ENCODE results near the gene RGS5. TPM values are rescaled to one million over a fixed set of nuclear protein-coding genes. Genes with fewer than 3 reads are reported as not detected.

RGS5 gene
- polyA plus RNA-seq, 1 of the 3 experiments (the other 2 are of a cell fraction) = 260 TPM

DNA sequence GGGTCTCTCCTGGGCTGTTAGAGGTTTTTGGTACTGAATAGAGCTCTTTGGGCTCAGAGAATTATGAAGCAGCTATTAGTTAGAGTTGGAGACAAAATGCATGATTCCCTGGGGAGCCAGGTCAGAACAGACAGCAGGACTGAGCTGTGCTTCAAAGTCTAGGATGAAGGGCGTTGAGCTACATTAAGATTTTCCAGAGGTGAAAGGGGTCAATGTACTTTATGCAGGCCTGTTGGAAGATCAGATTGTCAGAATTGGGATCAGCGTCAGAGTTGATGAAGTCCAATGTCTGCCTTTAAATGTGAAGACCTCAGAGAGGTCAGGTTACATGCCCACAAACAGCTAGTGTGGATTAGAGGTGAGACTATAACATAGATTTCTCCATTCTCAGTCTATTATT is 53.8 kb downstream of the RGS5 start:
- 78% methylated on average over 2 of the region's 2 CpGs for WGBS (ENCODE audit: low lambda C conversion rate)
- POLR2A ChIA-PET = no interaction called here
- peaks cover 49 to 86% of the 10 kb centered on the region in 2 experiments for H3K36me3 ChIP-seq (replicated peaks in 1 of 2; ENCODE audit: control insufficient read depth in 1 of 2, insufficient read depth in 2 of 2, low read length in 1 of 2)
- no peak overlapping the region for H3K4me3 ChIP-seq (ENCODE audit: low read depth in 2 of 2, low read length in 1 of 2)
- peaks cover 7 to 32% of the 10 kb centered on the region in 2 experiments; a peak in 3 of 4 replicates for H3K4me1 ChIP-seq (ENCODE audit: control insufficient read depth in 1 of 2, insufficient read depth in 2 of 2, low read depth in 1 of 2, low read length in 1 of 2)
- CTCF ChIA-PET = interaction anchor here (1.0 to 1.2 kb wide), 3 partner anchors 80 to 301 kb away, joined by 3 to 5 read pairs (median 4); partner anchors contain the start of gene RGS4
- DNase-seq = no peak
- no peaks in the 10 kb centered on the region for H4K20me1 ChIP-seq (ENCODE audit: insufficient read depth)
- TF ChIP-seq RCOR1 (IDR thresholded peaks at IDR 0.05; ENCODE audit: low read length) = no peak
- TF ChIP-seq, protein P1, sequence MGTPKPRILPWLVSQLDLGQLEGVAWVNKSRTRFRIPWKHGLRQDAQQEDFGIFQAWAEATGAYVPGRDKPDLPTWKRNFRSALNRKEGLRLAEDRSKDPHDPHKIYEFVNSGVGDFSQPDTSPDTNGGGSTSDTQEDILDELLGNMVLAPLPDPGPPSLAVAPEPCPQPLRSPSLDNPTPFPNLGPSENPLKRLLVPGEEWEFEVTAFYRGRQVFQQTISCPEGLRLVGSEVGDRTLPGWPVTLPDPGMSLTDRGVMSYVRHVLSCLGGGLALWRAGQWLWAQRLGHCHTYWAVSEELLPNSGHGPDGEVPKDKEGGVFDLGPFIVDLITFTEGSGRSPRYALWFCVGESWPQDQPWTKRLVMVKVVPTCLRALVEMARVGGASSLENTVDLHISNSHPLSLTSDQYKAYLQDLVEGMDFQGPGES (IDR thresholded peaks at IDR 0.05; ENCODE audit: low read depth, low read length) = no peak
- TF ChIP-seq, protein P2, sequence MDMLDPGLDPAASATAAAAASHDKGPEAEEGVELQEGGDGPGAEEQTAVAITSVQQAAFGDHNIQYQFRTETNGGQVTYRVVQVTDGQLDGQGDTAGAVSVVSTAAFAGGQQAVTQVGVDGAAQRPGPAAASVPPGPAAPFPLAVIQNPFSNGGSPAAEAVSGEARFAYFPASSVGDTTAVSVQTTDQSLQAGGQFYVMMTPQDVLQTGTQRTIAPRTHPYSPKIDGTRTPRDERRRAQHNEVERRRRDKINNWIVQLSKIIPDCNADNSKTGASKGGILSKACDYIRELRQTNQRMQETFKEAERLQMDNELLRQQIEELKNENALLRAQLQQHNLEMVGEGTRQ (IDR thresholded peaks at IDR 0.05; ENCODE audit: borderline replicate concordance, low read depth, low read length) = no peak
- no peak for TF ChIP-seq SIN3A (IDR thresholded peaks at IDR 0.05; ENCODE audit: borderline replicate concordance, low read depth, low read length)
- no peak for TF ChIP-seq RAD21 (IDR thresholded peaks at IDR 0.05; ENCODE audit: low read length)
- TF ChIP-seq EZH2phosphoT487 (IDR thresholded peaks at IDR 0.05; ENCODE audit: borderline replicate concordance, low read depth) = no peak
- TF ChIP-seq EP300 (IDR thresholded peaks at IDR 0.05; ENCODE audit: borderline replicate concordance in 1 of 2, low read depth in 1 of 2, low read length in 1 of 2) = no peak
- no peaks in the 10 kb centered on the region for H3K9me3 ChIP-seq
- H3K9me2 ChIP-seq = no peaks in the 10 kb centered on the region
- H3K79me2 ChIP-seq (ENCODE audit: insufficient read depth) = no peaks in the 10 kb centered on the region
- no peaks in the 10 kb centered on the region for H3F3A ChIP-seq (replicated peaks; ENCODE audit: insufficient read depth)
- H3K27ac ChIP-seq (ENCODE audit: low read depth in 2 of 2, low read length in 1 of 2) = peak overlapping the region in 1 of 2 experiments; percentile 82; a peak in 2 of 4 replicates
- no peaks in the 10 kb centered on the region for H3K27me3 ChIP-seq (ENCODE audit: insufficient read depth)
- H2AFZ ChIP-seq (ENCODE audit: low read depth) = no peak overlapping the region
- H3K4me2 ChIP-seq = no peak overlapping the region
- H3K9ac ChIP-seq = no peak overlapping the region

DNA sequence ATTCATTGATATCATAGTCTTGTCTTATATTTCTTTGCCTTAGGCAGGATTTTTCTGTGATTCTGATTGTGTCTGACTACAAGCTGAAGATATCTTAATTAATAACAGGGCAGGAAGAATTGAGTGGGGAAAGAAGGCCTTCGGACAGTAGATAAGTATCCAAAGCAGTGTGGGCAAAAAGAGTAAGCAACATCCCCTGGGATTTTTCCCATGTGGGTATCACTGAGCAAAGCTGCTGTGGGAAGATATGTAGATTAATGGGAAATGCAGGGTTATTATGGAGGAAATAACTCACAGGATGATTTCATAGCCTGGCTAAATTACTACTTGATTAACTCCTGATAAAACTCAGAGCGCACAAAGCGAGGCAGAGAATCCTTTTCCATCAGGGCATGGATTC is 55.7 kb downstream of the RGS5 start:
- CTCF ChIA-PET = interaction anchor here (1.2 to 1.8 kb wide), 2 partner anchors 41 to 293 kb away, joined by 3 to 5 read pairs; no protein-coding TSS in a partner anchor
- Histone ChIP-seq H3K9me3 (no peaks in the 10 kb centered on the region), H3K9ac (no peak overlapping the region), H3K27ac (ENCODE audit: low read depth in 2 of 2, low read length in 1 of 2) (peak overlapping the region; percentile 57 to 82), H3K4me2 (no peak overlapping the region), H3F3A (replicated peaks; ENCODE audit: insufficient read depth) (no peaks in the 10 kb centered on the region), H3K9me2 (no peaks in the 10 kb centered on the region), H3K79me2 (ENCODE audit: insufficient read depth) (no peaks in the 10 kb centered on the region), H3K36me3 (replicated peaks in 1 of 2; ENCODE audit: control insufficient read depth in 1 of 2, insufficient read depth in 2 of 2, low read length in 1 of 2) (peaks cover 36 to 86% of the 10 kb centered on the region in 2 experiments), H3K27me3 (ENCODE audit: insufficient read depth) (no peaks in the 10 kb centered on the region), H4K20me1 (ENCODE audit: insufficient read depth) (no peaks in the 10 kb centered on the region), H2AFZ (ENCODE audit: low read depth) (no peak overlapping the region), H3K4me3 (ENCODE audit: low read depth in 2 of 2, low read length in 1 of 2) (no peak overlapping the region), H3K4me1 (ENCODE audit: control insufficient read depth in 1 of 2, insufficient read depth in 2 of 2, low read depth in 1 of 2, low read length in 1 of 2) (peaks cover 7 to 33% of the 10 kb centered on the region in 2 experiments; a peak in 3 of 4 replicates)
- POLR2A ChIA-PET = interaction anchor here (0.8 to 1.1 kb wide), 3 partner anchors 54 to 72 kb away, joined by 3 to 4 read pairs (median 3); no protein-coding TSS in a partner anchor
- DNase-seq = peak; percentile 47
- TF ChIP-seq GABPA (IDR thresholded peaks at IDR 0.05; ENCODE audit: low read depth) (no peak), POLR2AphosphoS5 (IDR thresholded peaks at IDR 0.05; ENCODE audit: low read depth, low read length) (0 out of 2 replicates have a peak, but pooled peaks have one; percentile 41), GATA2 (CRISPR knock-in tag; IDR thresholded peaks at IDR 0.05) (peak; percentile 86), TCF12 (IDR thresholded peaks at IDR 0.05) (peak; percentile 60; the same call in 1 of the 2 replicates), TAF1 (IDR thresholded peaks at IDR 0.05; ENCODE audit: borderline replicate concordance, low read depth, low read length) (no peak), MXI1 (IDR thresholded peaks at IDR 0.05; ENCODE audit: low read depth, low read length) (0 out of 2 replicates have a peak, but pooled peaks have one; percentile 45), TEAD4 (IDR thresholded peaks at IDR 0.05; ENCODE audit: borderline replicate concordance, insufficient read depth) (0 out of 2 replicates have a peak, but pooled peaks have one; percentile 34), RCOR1 (IDR thresholded peaks at IDR 0.05; ENCODE audit: low read length) (peak; percentile 68), NFIC (IDR thresholded peaks at IDR 0.05; ENCODE audit: borderline replicate concordance) (no peak), CHD2 (IDR thresholded peaks at IDR 0.05; ENCODE audit: low read length, partially characterized antibody) (peak; percentile 70), EZH2phosphoT487 (IDR thresholded peaks at IDR 0.05; ENCODE audit: borderline replicate concordance, low read depth) (no peak), EP300 (IDR thresholded peaks at IDR 0.05; ENCODE audit: borderline replicate concordance in 1 of 2, low read depth in 1 of 2, low read length in 1 of 2) (peak; percentile 18 to 92; a peak in 2 of 4 replicates), JUND (IDR thresholded peaks at IDR 0.05) (peak; percentile 19; the same call in 1 of the 2 replicates), RAD21 (IDR thresholded peaks at IDR 0.05; ENCODE audit: low read length) (peak; percentile 33; the same call in 1 of the 2 replicates)
- TF ChIP-seq, protein P3, sequence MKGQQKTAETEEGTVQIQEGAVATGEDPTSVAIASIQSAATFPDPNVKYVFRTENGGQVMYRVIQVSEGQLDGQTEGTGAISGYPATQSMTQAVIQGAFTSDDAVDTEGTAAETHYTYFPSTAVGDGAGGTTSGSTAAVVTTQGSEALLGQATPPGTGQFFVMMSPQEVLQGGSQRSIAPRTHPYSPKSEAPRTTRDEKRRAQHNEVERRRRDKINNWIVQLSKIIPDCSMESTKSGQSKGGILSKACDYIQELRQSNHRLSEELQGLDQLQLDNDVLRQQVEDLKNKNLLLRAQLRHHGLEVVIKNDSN (IDR thresholded peaks at IDR 0.05; ENCODE audit: borderline replicate concordance, low read depth) = no peak
- WGBS (ENCODE audit: low lambda C conversion rate) = 53% methylated on average over 3 of the region's 3 CpGs

All from SK-N-SH (cell line).